ENCODE measurements around the gene TSHR. TPM values are rescaled to one million over a fixed set of nuclear protein-coding genes. Genes with fewer than 3 reads are reported as not detected.
"Not testable (repeated sequence)": the region's sequence is repeated elsewhere in the genome, so short reads cannot be mapped to it uniquely, and the experiment has no call there.

Gene TSHR
- total and polyA plus RNA-seq, 3 donors from 2014 or later, result 0.87 to 0.88 TPM; not detected in 1

- Histone ChIP-seq H3K36me3 (ENCODE audit: low read depth, missing control alignments) (no peaks in the 10 kb centered on the region), H3K27me3 (no peaks in the 10 kb centered on the region), H3K9me3 (no peaks in the 10 kb centered on the region), H3K4me3 (no peak overlapping the region), H3K27ac (no peak overlapping the region), H3K4me1 (no peaks in the 10 kb centered on the region)
- no peak for DNase-seq
- no peak for TF ChIP-seq CTCF (IDR thresholded peaks at IDR 0.05)
- TF ChIP-seq POLR2A (IDR thresholded peaks at IDR 0.05), result no peak
- intact Hi-C loops (cut with DNase I; ENCODE audit: low total_unique reads), result no loop called here
- 86 to 92% methylated on average over 1 of the region's 1 CpG for WGBS, 2 donors
Measured at GRCh38 chr14:81028461-81028860, 73.0 kb downstream of the TSHR start.

GRCh38 chr14:81031488-81031887 lies 76.1 kb downstream of the TSHR start:
- H3K4me1 ChIP-seq, result no peaks in the 10 kb centered on the region
- H3K4me3 ChIP-seq, result no peak overlapping the region
- intact Hi-C loops (cut with DNase I; ENCODE audit: low total_unique reads), result no loop called here
- TF ChIP-seq POLR2A (IDR thresholded peaks at IDR 0.05) (no peak), CTCF (IDR thresholded peaks at IDR 0.05) (no peak)
- 53% methylated on average over 3 of the region's 3 CpGs for WGBS, 2 donors
- no peak for DNase-seq
- H3K36me3 ChIP-seq (ENCODE audit: low read depth, missing control alignments), result no peaks in the 10 kb centered on the region
- H3K27ac ChIP-seq, result no peak overlapping the region
- H3K9me3 ChIP-seq, result no peaks in the 10 kb centered on the region
- no peaks in the 10 kb centered on the region for H3K27me3 ChIP-seq

GRCh38 chr14:81033698-81034240 lies 78.3 kb downstream of the TSHR start:
- Histone ChIP-seq H3K27ac (no peak overlapping the region), H3K4me3 (no peak overlapping the region), H3K36me3 (ENCODE audit: low read depth, missing control alignments) (no peaks in the 10 kb centered on the region), H3K27me3 (no peaks in the 10 kb centered on the region), H3K9me3 (no peaks in the 10 kb centered on the region), H3K4me1 (no peaks in the 10 kb centered on the region)
- WGBS, 2 donors, result 53 to 81% methylated on average over 1 of the region's 1 CpG
- TF ChIP-seq CTCF (IDR thresholded peaks at IDR 0.05), result no peak
- TF ChIP-seq POLR2A (IDR thresholded peaks at IDR 0.05), result no peak
- DNase-seq, result peak; percentile 14
- intact Hi-C loops (cut with DNase I; ENCODE audit: low total_unique reads), result no loop called here

GRCh38 chr14:81042438-81042837 lies 87.0 kb downstream of the TSHR start:
- Histone ChIP-seq H3K4me3 (no peak overlapping the region), H3K27ac (no peak overlapping the region), H3K36me3 (ENCODE audit: low read depth, missing control alignments) (no peaks in the 10 kb centered on the region), H3K27me3 (no peaks in the 10 kb centered on the region), H3K9me3 (no peaks in the 10 kb centered on the region), H3K4me1 (no peaks in the 10 kb centered on the region)
- TF ChIP-seq CTCF (IDR thresholded peaks at IDR 0.05) (no peak), POLR2A (IDR thresholded peaks at IDR 0.05) (no peak)
- no peak for DNase-seq
- 87 to 88% methylated on average over 1 of the region's 1 CpG for WGBS, 2 donors
- intact Hi-C loops (cut with DNase I; ENCODE audit: low total_unique reads), result no loop called here

GRCh38 chr14:81051547-81051946 lies 96.1 kb downstream of the TSHR start:
- TF ChIP-seq CTCF (IDR thresholded peaks at IDR 0.05) (no peak), POLR2A (IDR thresholded peaks at IDR 0.05) (no peak)
- Histone ChIP-seq H3K9me3 (no peaks in the 10 kb centered on the region), H3K4me1 (no peaks in the 10 kb centered on the region), H3K27ac (no peak overlapping the region), H3K36me3 (ENCODE audit: low read depth, missing control alignments) (no peaks in the 10 kb centered on the region), H3K4me3 (no peak overlapping the region), H3K27me3 (no peaks in the 10 kb centered on the region)
- intact Hi-C loops (cut with DNase I; ENCODE audit: low total_unique reads), result no loop called here
- 84 to 88% methylated on average over 1 of the region's 1 CpG for WGBS, 2 donors
- no peak for DNase-seq

GRCh38 chr14:81054057-81054456 lies 98.6 kb downstream of the TSHR start:
- DNase-seq; intact Hi-C loops (cut with DNase I; ENCODE audit: low total_unique reads); H3K4me3 ChIP-seq; H3K27ac ChIP-seq; H3K4me1 ChIP-seq; H3K36me3 ChIP-seq (ENCODE audit: low read depth, missing control alignments); H3K9me3 ChIP-seq; H3K27me3 ChIP-seq: not testable (repeated sequence)
- 86 to 91% methylated on average over 2 of the region's 2 CpGs for WGBS, 2 donors
